ENCODE data around the gene MIB1.
"Not testable (repeated sequence)": the region's sequence is repeated elsewhere in the genome, so short reads cannot be mapped to it uniquely, and the experiment has no call there.

The MIB1 gene

DNA sequence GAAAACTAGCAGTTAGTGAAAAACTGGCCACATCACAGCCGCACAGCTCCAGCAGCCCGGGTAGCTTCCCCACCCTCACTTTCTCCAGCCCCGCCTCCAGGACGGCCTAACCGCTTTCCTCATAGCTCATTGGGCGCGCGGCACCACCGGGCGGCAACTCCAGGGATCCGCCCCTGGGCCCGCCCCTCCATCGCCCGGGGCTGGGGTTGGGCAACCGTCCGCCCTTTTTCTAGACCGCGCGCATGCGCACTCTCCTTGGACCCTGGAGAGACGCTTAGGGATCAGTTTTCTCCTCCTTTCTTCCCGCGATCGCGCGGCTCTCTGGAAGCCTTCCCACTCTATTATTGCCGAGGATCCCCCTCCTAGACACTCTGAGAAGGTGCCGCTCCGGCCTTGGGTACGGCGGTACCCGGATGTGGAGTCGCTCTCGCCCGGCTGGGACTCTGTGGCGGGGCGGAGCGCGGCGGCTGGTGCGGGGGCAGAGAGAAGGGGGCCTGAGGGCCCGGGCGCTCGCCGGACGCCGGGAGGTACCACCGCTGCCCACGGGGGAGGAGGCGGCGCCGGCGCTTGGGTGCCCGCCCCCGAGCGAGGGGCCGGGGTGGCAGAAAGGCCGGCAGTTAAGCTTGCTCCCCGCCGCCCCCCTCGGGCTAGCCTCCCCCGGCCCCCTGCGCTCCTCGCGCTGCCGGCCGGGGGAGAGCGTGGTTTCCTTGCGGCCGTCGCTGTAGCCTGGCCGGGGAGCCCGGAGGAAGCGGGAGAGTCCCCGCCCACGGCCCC lies at the start of gene MIB1:
TSS of gene MIB1 (plus strand) at position 255 of the 774 bp plus-strand sequence. CDS start 792 bp downstream, outside the sequence.
- DNase-seq = peak; percentile 92

DNA sequence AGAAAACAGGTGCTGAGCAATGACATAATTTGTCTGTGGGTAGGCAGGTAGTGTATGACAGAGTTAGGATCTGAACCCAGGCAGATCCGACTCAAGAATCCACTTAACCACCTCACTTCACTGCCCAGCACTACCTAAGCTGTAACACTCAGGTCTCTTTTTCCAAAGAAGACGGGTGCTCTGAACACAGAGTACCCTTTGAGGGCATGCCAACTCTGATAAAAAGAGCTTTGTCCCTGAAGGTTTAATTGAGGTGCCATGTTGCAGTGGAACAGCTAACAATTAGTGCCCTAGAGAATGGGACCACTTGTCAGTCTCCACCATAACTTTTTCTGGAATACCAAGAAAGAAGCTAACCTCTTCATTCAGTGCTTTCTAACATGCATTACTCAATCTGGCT lies 47.3 kb upstream of the MIB1 start:
- no peak for DNase-seq

DNA sequence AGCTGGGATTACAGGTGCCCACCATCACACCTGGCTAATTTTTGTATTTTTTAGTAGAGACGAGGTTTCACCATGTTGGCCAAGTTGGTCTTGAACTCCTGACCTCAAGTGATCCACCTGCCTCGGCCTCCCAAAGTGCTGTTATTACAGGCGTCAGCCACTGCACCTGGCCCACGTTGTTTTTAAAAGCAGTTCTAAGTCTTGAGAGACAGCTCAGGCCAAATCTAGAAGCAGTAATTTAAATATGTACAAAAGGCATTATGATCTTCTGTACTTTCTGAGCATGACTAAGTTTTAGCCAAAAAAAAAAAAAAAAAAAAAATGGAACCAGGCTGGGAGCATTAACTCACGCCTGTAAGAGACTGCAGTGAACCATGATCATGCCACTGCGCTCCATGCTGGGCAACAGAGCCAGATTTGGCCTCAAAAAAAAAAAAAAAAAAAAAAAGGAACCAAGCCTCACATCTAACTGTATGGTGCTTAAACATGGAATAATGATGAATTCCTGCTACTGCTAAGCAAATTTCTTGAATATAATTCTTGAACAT lies 40.0 kb upstream of the MIB1 start:
- no peak for DNase-seq

DNA sequence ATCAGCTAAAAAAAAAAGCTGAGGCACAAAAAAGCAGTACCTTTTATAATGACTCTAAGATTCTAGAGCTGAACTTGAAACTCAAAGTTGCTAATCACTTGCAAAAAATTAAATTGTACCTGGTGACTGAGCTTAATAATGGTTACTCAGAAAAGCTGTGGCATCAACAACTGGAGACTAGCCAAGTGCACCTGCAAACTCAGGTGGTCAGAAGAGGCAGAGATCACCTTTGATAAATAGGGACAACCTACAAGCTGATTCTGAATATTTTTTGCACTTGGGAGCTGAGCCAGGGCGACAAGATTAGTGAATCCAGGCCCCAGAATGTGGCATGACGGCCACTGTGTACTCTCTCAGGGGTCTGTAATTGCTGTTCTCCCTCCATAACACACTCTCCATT lies 39.0 kb upstream of the MIB1 start:
- no peak for DNase-seq

DNA sequence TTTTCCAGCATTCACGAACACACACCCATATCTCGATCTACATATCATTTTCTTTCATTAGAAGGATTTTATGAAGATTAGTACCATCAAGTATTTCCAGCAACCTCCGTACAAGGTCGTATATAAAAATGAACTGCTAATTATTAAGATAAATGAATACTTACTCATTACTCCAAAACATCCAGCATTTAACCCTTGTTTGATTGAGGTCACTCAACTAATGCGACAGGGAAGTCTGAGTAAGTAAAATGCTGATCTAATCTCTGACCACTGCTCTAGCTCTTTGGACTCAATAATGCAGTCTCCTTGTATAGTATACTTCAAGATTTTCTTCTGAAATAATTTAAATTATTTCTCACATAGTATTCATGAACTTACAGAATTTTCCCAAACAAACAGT lies 38.0 kb upstream of the MIB1 start:
- DNase-seq = no peak

DNA sequence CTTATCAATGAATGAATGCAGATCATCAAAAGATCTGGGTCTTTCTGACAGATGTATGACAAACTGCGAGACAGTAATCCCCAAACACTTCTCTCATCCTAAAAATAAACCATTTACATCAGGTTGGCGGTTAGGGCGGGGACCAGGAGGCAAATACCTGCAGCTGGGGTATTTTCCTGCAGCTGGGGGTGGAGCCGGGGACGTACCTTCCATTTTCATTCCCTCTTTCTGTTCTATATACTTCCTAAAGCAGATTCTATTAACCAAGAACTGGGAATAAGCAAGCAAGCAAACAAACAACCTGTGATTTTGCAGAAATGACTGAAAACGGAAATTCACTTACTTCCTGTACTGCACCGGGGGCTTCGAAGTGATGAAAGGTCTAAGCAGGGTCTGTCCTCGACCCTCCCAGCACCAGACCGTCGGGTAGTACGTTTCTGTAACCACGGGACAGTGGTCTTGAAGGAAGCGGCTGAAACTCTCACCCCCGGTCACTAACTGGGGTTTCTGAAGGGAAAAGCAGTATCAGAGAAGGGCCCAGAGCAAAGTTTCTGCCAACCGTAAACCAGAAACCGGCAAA lies 37.3 kb upstream of the MIB1 start:
- no peak for DNase-seq

DNA sequence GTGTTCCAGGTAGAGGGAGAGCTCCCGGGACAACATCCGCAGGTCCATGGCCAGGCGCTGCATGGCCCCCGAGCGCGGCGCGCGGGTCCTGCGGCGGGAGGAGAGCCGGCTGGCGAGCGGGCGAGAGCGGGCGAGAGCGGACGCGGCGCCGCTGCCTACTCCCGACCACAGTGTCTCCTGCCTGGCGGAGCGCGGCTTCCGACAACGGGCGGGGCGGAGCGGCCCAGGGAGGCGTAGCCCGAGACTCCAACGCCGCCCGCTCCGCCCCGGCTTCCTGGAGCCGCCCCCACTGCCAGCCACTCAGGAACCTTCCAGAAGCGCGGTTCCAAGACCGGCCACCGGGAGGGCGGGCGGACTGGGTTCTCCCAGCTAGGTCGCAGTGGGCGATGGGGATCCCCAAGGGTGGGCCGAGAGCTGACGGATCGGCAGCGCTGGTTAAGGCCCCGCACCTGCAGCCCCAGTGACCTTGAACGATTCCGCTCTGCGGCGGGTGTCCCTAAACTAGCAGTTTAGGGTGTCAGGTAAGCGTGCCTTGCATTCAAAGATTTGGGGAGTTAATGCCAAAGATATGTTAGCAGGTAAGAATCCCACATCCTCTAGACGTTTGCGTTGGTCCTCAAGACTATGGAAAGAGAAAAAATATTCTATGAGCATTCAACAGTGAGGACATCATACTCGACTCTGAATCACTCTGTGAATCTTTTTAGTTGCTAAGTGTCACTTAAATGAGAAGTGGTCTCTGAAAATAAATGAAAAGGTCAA lies 35.8 kb upstream of the MIB1 start, which contains the start of gene ABHD3:
TSS of gene ABHD3 (minus strand) at position 172 of the 762 bp plus-strand sequence. CDS start at position 63, 109 bp downstream.
- peak; percentile 87 for DNase-seq

DNA sequence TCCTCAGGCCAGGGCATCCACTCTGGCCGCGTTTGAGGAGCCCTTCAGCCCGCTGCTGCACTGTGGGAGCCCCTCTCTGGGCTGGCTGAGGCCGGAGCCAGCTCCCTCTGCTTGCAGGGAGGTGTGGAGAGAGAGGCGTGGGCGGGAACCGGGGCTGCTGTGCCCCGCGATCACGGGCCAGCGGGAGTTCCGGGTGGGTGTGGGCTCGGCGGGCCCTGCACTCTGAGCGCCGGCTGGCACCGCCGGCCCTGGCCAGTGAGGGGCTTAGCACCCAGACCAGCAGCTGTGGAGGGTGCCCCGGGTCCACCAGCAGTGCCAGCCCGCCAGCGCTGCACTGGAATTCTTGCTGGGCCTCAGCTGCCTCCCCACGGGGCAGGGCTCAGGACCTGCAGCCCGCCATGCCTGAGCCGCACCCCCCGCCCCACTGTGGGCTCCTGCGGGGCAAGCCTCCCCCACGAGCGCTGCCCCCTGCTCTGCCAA lies 34.2 kb upstream of the MIB1 start:
- DNase-seq = no peak

DNA sequence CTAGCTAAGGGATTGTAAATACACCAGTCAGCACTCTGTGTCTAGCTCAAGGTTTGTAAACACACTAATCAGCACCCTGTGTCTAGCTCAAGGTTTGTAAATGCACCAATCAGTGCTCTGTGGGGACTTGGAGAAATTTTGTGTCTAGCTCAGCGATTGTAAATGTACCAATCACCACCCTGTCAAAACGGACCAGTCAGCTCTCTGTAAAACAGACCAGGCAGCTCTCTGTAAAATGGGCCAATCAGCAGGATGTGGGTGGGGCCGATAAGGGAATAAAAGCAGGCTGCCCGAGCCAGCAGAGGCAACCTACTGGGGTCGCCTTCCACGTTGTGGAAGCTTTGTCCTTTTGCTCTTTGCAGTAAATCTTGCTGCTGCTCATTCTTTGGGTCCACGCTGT lies 33.5 kb upstream of the MIB1 start:
- DNase-seq = not testable (repeated sequence)

DNA sequence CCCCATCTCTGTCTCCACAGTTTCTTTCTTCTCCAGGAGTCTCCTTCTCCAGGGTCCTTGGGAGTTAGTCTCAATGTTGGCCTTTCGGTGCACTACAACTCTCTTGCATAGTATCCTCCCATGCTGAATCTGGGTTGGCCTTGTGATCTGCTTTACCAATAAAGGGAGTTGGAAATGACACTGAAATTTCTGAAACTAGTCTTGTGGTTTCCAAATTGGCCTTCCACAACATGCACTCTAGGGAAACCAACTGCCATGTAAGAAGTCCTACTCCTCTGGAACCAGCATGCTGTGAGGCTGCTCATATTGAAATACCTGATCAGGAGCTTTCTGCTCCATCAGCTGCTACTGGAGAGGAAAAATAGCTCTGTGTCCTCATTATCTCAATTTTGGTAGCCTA lies 26.1 kb upstream of the MIB1 start:
- no peak for DNase-seq

DNA sequence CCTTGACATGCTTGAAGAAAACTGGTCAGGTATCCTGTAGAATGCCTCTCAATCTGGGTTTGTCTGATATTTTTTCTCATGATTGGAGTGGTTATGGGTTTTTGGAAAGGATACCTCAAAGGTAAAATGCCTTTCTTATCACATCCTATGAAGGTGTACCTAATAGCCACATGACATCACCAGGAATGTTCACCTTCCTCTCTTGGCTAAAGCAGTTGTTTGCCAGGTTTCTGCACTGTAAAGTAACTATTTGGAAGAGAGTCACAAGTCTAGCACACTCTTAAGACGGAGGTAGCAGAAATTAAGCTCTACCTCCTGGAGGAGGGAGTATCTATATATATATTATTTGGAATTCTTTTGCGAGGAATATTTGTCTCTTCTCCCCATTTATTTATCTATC lies 17.9 kb upstream of the MIB1 start:
- no peak for DNase-seq

DNA sequence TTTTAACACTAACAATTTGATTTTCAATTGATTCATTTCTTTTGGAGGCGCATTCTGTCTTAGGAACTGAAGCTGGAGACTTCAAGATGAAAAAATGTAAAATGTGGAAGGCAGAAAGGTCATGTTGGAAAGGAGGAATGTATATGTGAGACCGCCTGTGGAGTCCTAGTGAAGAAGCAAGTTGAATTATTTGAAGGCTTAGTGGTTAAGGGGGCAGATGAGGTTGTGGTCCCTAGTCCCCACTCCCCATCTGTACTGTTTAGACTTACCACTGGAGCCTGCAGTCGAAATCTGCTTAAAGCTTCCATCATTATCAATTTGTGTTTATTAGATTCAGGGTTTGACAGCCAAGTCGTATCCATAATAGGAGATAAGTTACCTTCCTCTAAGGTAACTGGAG lies 15.4 kb upstream of the MIB1 start:
- no peak for DNase-seq

DNA sequence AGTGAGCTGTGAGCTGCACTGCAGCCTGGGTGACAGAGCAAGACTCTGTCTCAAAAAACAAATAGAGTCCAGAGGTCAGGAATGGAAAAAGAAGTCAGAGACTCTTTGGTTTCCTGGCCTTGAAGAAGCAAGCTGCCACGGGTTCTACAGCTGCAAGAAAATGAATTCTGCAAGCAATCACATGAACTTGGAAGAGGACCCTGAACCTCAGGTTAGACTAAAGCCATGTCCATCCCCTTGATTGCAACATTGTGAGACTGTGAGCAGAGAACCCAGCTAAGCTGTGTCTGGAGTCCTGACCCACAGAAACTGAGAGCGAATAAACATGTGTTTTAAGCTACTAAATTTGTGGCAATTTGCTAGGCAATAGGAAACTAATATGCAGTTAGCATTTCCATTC lies 12.9 kb upstream of the MIB1 start:
- no peak for DNase-seq

DNA sequence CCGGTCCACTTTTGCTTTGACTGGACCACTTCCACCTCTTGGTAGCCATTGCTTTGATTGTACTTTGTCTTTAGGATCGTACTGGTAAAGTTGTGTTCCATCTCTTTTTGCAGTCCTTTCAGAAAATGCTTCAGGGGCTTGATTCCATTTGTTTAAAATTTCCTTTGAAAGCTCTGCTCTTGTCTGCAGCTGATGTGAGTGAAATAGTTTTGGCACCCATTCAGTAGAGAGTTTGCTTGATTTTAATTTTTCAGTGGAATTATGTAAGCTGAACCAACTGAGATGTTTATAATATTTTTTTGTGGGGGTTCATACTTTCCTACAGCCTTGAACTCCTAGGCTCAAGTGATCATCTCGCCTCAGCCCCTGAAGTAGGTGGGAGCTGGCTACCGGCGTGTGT lies 7.6 kb upstream of the MIB1 start:
- no peak for DNase-seq

DNA sequence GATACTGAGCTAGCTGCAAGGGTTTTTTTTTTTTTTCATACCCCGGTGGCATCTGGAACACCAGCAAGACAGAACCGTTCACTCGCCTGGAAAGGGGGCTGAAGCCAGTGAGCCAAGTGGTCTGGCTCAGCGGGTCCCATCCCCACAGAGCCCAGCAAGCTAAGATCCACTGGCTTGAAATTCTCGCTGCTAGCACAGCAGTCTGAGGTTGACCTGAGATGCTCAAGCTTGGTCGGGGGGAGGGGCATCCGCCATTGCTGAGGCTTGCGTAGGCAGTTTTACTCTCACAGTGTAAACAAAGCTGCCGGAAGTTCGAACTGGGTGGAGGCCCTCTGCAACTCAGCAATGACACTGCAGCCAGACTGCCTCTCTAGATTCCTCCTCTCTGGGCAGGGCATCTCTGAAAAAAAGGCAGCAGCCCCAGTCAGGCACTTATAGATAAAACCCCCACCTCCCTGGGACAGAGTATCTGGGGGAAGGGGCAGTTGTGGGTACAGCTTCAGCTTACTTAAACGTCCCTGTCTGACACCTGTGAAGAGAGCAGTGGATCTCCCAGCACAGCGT lies 5.1 kb upstream of the MIB1 start:
- DNase-seq = no peak

DNA sequence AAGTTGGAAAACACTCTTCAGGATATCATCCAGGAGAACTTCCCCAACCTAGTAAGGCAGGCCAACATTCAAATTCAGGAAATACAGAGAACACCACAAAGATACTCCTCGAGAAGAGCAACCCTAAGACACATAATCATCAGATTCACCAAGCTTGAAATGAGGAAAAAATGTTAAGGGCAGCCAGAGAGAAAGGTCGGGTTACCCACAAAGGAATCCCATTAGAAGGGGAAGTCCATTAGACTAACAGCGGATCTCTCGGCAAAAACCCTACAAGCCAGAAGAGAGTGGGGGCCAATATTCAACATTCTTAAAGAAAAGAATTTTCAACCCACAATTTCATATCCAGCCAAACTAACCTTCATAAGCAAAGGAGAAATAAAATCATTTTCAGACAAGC lies 3.7 kb upstream of the MIB1 start:
- DNase-seq = not testable (repeated sequence)

DNA sequence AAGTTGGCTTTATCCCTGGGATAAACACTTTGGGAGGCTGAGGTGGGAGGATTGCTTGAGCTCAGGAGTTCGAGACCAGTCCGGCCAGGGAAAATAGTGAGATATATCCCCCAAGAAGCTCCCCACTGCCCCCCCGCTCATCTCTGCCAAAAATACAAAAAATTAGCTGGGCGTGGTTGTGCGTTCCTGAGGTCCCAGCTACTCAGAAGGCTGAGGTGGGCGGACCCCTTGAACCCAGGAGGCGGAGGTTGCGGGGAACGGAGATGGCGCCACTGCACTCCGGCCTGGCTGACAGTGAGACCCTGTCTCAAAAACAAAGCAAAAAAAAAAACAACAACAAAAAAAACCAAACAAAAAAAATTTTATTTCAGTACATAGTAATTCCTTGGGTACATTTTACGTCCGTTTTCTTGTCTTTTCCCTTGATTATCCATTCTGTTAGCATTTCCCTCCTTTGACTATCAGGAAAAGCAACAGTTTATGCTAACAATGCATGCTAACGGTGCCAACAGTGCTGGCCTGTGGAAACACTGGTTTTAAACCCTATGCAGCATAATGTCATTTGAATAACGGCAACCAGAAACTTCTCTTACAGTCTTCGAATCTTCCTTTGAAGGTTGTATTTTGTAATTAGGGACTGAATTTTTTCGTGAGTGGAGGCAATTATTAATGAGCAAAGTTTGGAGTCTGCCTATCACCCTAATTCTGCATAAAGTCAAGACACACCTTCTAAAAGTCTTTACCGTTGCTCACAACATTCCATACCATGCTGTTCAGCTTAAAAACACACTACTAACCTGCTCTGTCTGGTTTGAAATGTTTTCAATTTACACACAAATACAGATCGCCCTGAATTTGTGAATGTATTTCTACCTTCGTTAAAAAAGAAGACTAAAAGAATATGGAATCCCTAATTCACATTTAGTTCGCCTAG lies 721 bp upstream of the MIB1 start:
- DNase-seq = no peak

DNA sequence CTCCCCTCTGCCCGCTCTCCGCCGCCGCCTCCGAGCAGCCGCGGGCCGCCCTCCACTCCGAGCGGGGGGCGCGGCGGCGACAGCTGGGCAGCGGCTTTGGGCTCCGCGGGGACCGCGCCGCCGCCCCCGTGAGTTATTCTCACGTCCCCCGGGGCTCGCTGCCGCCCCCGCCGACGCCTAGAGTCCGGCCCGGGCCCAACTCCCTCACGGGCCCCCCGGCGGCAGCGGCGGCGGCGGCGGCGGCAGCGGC lies 645 bp downstream of the MIB1 start:
- no peak for DNase-seq

DNA sequence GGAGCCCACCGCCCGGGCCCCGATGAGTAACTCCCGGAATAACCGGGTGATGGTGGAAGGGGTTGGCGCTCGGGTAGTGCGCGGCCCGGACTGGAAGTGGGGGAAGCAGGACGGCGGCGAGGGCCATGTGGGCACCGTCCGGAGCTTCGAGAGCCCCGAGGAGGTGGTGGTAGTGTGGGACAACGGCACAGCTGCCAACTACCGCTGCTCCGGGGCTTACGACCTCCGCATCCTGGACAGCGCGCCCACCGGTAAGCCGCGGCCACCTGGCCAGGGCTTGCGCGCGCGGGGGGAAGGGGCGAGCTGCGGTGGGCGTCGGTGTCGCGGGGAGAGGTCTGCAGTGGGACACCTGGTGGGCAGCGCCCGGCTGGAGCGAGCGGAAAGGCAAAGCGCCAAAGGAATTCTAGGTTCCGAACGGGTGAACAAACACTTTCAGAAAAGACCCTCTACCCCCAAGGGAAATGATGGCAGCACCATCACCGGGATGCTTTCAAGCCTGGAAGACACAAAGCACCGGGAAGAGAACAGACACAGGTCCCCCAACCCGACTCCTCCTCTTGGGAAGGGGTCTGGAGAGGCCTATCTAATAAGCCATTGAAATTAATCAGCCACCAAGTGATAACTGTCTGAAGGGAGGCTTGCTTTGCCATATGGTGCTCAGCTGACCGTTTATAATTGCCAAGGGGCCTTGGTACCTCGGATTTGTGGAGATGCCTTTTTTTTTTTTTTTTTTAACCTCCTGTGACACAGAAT lies 1.1 kb downstream of the MIB1 start:
- no peak for DNase-seq

DNA sequence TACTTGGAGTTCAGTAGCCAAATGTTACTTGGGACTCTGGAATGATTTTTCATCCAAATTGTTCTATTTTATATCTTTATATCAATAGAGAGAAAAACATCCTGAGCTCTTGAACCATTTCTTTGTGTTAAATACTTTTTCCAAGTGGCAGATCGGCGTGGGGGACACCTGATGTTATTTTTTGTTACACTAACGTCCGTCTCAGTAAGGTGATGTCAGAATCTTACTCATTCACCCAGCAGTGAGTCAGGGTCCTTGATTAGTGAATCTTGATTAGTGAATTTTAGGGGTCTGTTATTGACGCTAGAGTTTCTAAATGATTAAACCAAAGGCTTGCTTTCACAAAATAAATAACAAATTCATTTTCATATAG lies 1.7 kb downstream of the MIB1 start:
- DNase-seq = no peak

DNA sequence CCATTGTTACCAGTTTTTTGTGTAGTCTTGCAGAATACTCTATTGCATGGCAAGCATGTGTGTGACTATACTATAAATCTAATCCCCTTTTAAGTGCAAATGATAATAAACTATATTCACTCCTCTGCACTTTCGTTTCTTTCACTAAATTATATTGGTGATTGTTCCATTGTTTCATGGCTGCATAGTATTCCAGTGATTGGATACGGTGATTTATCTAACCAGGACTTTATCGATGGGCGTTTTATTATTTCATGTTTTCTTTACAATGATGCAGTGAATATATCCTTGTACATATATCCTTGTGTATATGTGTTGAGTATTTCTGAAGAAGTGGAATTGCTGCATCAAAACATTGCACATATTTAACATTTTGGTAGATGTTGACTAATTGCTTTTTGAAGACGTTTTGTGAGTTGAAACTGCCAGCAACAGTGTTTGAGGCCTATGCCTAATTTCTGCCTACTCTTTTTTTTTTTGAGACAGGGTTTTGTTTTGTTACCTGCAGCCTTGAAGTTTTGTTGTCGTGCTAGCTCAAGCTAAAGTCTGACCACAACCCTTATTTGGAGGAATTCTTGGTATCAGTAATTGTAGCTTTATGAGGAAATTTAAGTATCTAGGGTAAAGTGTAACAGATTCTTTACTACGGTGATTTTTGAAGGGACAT lies 2.7 kb downstream of the MIB1 start:
- no peak for DNase-seq

All from NCI-H226 (cell line).